Suprapubic skin (tissue), 3 donors: ENCODE results near the gene TBC1D1.

Experiments used
- EP300 ChIP-seq: sonication (generic); formaldehyde crosslinking; IDR thresholded peaks from one replicate; pipeline ENCODE4 v1.6.1; 2017; ENCODE audit warnings: antibody characterized with exemption
- POLR2A ChIP-seq, 2 donors: fragments of 450-650 bp; IDR thresholded peaks; one replicate each; pipeline ENCODE4 v1.6.1; 2017; ENCODE audit warnings: antibody characterized with exemption in 2 of 2, mild to moderate bottlenecking in 2 of 2, moderate library complexity in 2 of 2
- TF ChIP-seq, protein P1 (sequence below), 2 donors: fragments of 200-600 bp in 1 of 2; fragments of 450-650 bp in 1 of 2; sonication (generic) in 1 of 2; IDR thresholded peaks; one replicate each; pipeline ENCODE4 v1.5.1; 2016 to 2019; ENCODE audit warnings: antibody characterized with exemption in 2 of 2, mild to moderate bottlenecking in 1 of 2, moderate library complexity in 1 of 2

DNA sequence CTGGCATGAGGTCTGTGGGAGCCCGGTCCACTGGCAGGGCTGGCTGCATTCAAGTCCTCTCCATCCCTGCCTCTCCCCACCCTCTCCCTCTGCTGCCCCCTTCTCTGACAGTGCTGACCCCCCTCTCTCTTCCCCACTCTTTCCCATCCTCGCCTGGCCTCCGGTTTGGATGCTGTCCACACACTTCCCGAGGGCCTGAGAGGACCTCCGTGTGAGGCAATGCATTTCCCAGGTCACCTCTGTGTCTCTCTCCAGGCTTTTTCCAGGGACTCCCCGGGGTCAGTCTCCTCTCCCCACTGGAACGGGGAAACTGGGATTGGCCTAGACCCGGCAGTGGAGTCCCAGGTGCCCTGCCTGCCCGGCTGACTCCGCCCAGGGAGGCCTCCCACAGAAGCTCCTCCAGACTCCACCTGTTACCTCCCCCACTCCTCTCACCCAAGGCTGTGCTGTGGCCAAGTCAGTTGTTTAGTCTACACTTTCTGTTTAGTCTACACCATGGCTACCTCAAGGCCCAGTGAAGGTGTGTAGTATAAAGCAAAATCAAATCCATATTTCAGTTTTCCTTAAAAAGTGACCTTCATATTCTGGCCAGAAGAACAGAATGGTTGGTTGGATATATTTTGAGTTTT is 216.1 kb downstream of the TBC1D1 start:
- TF ChIP-seq POLR2A (IDR thresholded peaks at IDR 0.05) (no peak), EP300 (no peak)
- TF ChIP-seq, protein P1, sequence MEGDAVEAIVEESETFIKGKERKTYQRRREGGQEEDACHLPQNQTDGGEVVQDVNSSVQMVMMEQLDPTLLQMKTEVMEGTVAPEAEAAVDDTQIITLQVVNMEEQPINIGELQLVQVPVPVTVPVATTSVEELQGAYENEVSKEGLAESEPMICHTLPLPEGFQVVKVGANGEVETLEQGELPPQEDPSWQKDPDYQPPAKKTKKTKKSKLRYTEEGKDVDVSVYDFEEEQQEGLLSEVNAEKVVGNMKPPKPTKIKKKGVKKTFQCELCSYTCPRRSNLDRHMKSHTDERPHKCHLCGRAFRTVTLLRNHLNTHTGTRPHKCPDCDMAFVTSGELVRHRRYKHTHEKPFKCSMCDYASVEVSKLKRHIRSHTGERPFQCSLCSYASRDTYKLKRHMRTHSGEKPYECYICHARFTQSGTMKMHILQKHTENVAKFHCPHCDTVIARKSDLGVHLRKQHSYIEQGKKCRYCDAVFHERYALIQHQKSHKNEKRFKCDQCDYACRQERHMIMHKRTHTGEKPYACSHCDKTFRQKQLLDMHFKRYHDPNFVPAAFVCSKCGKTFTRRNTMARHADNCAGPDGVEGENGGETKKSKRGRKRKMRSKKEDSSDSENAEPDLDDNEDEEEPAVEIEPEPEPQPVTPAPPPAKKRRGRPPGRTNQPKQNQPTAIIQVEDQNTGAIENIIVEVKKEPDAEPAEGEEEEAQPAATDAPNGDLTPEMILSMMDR (IDR thresholded peaks at IDR 0.05), result no peak
